KMS-11 (cell line): ENCODE data around the gene GARNL3.

Experiments
- H2AFZ ChIP-seq: fragments of 200-600 bp; sonication (generic); 2 replicates; pipeline ENCODE4 v1.6.1; 2016; ENCODE audit warnings: antibody characterized with exemption, mixed run types, low read depth
- H3K27ac ChIP-seq: fragments of 200-600 bp; sonication (generic); 2 replicates; pipeline ENCODE4 v1.6.1; 2016; ENCODE audit warnings: mild to moderate bottlenecking, mixed run types
- H3K27me3 ChIP-seq: fragments of 200-600 bp; sonication (generic); 2 replicates; pipeline ENCODE4 v1.6.1; 2017; ENCODE audit warnings: mild to moderate bottlenecking, low read depth, mixed run types, moderate library complexity; ENCODE audit not compliant: insufficient read depth
- H3K36me3 ChIP-seq: fragments of 200-600 bp; sonication (generic); 2 replicates; pipeline ENCODE4 v1.6.1; 2017; ENCODE audit warnings: mild to moderate bottlenecking, mixed run types; ENCODE audit not compliant: insufficient read depth
- H3K4me1 ChIP-seq: fragments of 200-600 bp; sonication (generic); 2 replicates; pipeline ENCODE4 v1.6.1; 2016; ENCODE audit warnings: mild to moderate bottlenecking, low read depth, mixed run types; ENCODE audit not compliant: poor library complexity, severe bottlenecking
- H3K4me2 ChIP-seq: fragments of 200-600 bp; sonication (generic); 2 replicates; pipeline ENCODE4 v1.7.0; 2016; ENCODE audit warnings: mild to moderate bottlenecking, mixed run types
- H3K4me3 ChIP-seq: fragments of 200-600 bp; sonication (generic); IDR thresholded peaks from 2 replicates; pipeline ENCODE4 v1.6.1; 2017; ENCODE audit warnings: low read depth, low read length, mixed read lengths; ENCODE audit not compliant: insufficient read depth
- H3K79me2 ChIP-seq: fragments of 200-600 bp; sonication (generic); 2 replicates; pipeline ENCODE4 v1.6.1; 2016; ENCODE audit warnings: low read depth, mixed run types; ENCODE audit not compliant: insufficient read depth
- H3K9ac ChIP-seq: fragments of 200-600 bp; sonication (generic); 2 replicates; pipeline ENCODE4 v1.6.1; 2016; ENCODE audit warnings: mild to moderate bottlenecking, mixed run types
- H4K20me1 ChIP-seq: fragments of 200-600 bp; sonication (generic); 2 replicates; pipeline ENCODE4 v1.6.1; 2016; ENCODE audit warnings: mild to moderate bottlenecking, mixed run types; ENCODE audit not compliant: insufficient read depth
- TF ChIP-seq, protein P1 (sequence below): fragments of 200-600 bp; sonication (generic); conservative IDR thresholded peaks from 2 replicates; pipeline ENCODE4 v1.6.1; 2017; ENCODE audit warnings: low read depth, mild to moderate bottlenecking, antibody characterized with exemption, low read length, moderate library complexity, mixed read lengths

GARNL3 gene

DNA sequence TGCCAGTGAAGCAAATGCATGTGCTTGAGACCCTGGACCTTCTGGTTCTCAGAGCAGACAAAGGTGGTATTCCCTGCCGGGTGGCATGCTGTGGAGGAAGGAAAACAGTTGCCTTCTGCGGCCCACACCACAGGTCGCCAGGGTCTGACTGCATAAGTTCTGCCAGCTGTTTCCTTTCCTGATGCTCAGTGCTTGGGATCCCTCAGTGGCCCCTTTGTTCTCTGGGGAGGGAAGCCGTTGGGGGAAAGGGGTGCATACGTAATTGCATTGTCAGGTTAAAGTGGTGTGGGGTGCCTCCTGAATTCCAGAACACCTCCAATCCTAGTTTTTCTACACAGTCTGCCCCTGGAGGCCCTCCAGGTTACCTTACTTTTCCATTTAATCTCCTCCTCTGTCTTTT lies 89.3 kb downstream of the GARNL3 start:
- Histone ChIP-seq H3K27me3 (no peaks in the 10 kb centered on the region), H3K9ac (no peak overlapping the region), H3K4me3 (no peak overlapping the region), H4K20me1 (no peaks in the 10 kb centered on the region), H3K4me2 (no peak overlapping the region), H2AFZ (no peak overlapping the region), H3K79me2 (no peaks in the 10 kb centered on the region), H3K4me1 (no peaks in the 10 kb centered on the region), H3K36me3 (no peaks in the 10 kb centered on the region), H3K27ac (no peak overlapping the region)
- TF ChIP-seq, protein P1, sequence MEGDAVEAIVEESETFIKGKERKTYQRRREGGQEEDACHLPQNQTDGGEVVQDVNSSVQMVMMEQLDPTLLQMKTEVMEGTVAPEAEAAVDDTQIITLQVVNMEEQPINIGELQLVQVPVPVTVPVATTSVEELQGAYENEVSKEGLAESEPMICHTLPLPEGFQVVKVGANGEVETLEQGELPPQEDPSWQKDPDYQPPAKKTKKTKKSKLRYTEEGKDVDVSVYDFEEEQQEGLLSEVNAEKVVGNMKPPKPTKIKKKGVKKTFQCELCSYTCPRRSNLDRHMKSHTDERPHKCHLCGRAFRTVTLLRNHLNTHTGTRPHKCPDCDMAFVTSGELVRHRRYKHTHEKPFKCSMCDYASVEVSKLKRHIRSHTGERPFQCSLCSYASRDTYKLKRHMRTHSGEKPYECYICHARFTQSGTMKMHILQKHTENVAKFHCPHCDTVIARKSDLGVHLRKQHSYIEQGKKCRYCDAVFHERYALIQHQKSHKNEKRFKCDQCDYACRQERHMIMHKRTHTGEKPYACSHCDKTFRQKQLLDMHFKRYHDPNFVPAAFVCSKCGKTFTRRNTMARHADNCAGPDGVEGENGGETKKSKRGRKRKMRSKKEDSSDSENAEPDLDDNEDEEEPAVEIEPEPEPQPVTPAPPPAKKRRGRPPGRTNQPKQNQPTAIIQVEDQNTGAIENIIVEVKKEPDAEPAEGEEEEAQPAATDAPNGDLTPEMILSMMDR = no peak

DNA sequence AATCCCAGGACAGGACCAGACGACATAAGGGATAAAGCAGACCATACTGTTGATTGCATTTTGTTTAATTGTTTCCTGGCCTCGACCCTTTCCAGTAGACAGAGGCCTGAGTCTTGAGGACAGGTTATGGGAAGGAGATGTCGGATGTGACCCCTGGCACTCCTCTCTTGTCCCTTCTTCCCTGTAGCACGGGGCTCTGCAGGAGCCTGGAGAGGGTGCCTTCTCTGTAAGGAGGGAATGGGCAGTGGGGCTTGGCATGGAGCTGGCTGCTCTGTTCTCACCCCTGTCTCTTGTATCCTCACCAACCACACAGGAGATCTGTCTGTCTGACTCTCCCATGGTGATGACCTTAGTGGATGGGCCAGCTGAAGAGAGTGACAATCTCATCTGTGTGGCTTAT lies 92.3 kb downstream of the GARNL3 start:
- Histone ChIP-seq H3K4me1 (peaks cover 16% of the 10 kb centered on the region), H3K27me3 (no peaks in the 10 kb centered on the region), H4K20me1 (no peaks in the 10 kb centered on the region)

DNA sequence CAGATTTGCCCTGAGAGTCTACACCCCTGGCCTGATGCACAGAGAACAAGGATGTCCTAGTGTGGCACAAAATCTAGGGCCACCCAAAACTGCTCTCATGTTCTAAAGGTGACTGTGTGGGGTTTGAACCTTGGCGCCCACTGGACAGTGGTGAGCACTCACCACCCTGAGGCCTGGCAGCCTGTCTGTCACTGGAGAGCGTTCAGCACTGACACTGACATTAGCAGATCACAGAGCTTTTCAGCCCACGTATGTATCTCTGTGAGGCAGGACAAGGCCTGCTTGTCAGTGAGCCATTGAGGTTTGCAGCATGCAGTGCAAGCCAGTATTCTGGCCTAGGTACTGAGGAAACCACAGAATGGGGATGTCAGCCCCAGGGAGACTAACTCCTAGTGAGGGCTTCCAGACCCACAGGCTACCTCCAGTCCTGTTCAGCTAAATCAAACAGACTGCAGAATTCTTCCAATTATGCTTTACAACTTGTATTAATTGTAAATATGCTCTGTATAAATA lies 93.5 kb downstream of the GARNL3 start:
- Histone ChIP-seq H3K4me1 (peaks cover 16% of the 10 kb centered on the region), H4K20me1 (no peaks in the 10 kb centered on the region), H3K79me2 (no peaks in the 10 kb centered on the region), H2AFZ (no peak overlapping the region), H3K27me3 (no peaks in the 10 kb centered on the region), H3K9ac (no peak overlapping the region), H3K4me3 (no peak overlapping the region), H3K4me2 (no peak overlapping the region), H3K36me3 (no peaks in the 10 kb centered on the region), H3K27ac (no peak overlapping the region)
- TF ChIP-seq, protein P1 = no peak

More for the DNA sequence above, 92.3 kb downstream of the GARNL3 start:
- Histone ChIP-seq H3K4me3 (no peak overlapping the region), H3K27ac (no peak overlapping the region), H3K9ac (no peak overlapping the region), H3K79me2 (no peaks in the 10 kb centered on the region), H2AFZ (no peak overlapping the region), H3K36me3 (no peaks in the 10 kb centered on the region), H3K4me2 (no peak overlapping the region)
- TF ChIP-seq, protein P1 = no peak

DNA sequence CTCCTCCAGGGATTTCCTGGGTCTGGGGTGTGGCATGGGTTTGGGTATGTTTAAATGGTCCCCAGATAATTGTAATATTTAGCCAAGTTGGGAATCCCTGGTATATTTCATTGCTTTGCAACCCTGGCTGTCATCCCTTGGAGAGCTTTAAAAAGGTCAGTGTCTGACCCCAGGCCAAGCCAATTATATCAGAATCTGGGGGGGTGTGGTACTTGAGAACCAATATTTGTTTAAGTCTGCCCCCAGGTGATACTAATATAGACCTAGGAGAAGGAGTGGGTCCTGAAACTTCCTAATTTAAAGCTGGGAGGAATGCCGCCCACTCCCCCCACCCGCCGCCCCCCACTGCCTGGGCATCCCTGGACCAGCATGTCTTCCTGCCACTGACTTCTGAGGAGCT lies 94.2 kb downstream of the GARNL3 start:
- H3K36me3 ChIP-seq = no peaks in the 10 kb centered on the region
- H3K9ac ChIP-seq = no peak overlapping the region
- no peak overlapping the region for H3K4me2 ChIP-seq
- no peak overlapping the region for H3K4me3 ChIP-seq
- no peaks in the 10 kb centered on the region for H3K79me2 ChIP-seq
- H4K20me1 ChIP-seq = no peaks in the 10 kb centered on the region
- H2AFZ ChIP-seq = no peak overlapping the region
- H3K27ac ChIP-seq = no peak overlapping the region
- H3K4me1 ChIP-seq = peaks cover 16% of the 10 kb centered on the region
- TF ChIP-seq, protein P1 = no peak
- H3K27me3 ChIP-seq = no peaks in the 10 kb centered on the region
